Measurements from ENCODE around the gene RRAS2. TPM values are rescaled to one million over a fixed set of nuclear protein-coding genes. Genes with fewer than 3 reads are reported as not detected.
"Not testable (repeated sequence)": the region's sequence is repeated elsewhere in the genome, so short reads cannot be mapped to it uniquely, and the experiment has no call there.

RRAS2 gene
- total RNA-seq, 1 donor from 2014 or later, result 35.8 TPM

DNA sequence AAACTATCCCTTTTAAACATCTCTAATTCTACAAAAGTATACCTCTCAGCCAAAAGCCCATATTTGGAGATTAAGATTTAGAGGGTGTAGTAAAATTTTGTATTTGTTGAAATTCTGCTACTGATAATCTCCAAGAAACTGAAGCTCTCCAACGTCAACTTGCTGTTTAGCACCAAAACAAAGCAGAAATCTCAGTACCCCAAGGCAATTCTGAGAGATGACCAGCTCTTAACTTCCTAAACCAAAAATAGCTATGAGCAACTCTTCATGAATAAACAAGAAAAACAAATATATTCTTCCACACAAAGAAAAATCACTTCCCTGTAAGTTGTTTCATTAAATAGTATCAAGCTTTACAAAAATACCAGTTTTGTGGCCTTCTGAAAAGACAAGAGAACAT, 13.3 kb downstream of the RRAS2 start:
- peaks cover 7% of the 10 kb centered on the region for H3K9me3 ChIP-seq
- H3K36me3 ChIP-seq, result no peaks in the 10 kb centered on the region
- TF ChIP-seq CTCF (IDR thresholded peaks at IDR 0.05), result no peak
- no peak overlapping the region for H3K27ac ChIP-seq
- peaks cover 9% of the 10 kb centered on the region for H3K4me1 ChIP-seq
- intact Hi-C loops (cut with DNase I), result no loop called here
- H3K27me3 ChIP-seq (ENCODE audit: low read depth), result no peaks in the 10 kb centered on the region
- DNase-seq (no peak), ATAC-seq (no peak)
- H3K4me3 ChIP-seq, result no peak overlapping the region

- ATAC-seq; DNase-seq; H3K27me3 ChIP-seq (ENCODE audit: low read depth); H3K36me3 ChIP-seq; intact Hi-C loops (cut with DNase I); H3K4me1 ChIP-seq; H3K9me3 ChIP-seq; H3K4me3 ChIP-seq; H3K27ac ChIP-seq: not testable (repeated sequence)
These were observed 14.0 kb downstream of the RRAS2 start for GRCh38 chr11:14345016-14345415.

GRCh38 chr11:14342906-14343305, 16.1 kb downstream of the RRAS2 start:
- no peaks in the 10 kb centered on the region for H3K27me3 ChIP-seq (ENCODE audit: low read depth)
- no peaks in the 10 kb centered on the region for H3K36me3 ChIP-seq
- intact Hi-C loops (cut with DNase I), result no loop called here
- no peak overlapping the region for H3K27ac ChIP-seq
- H3K4me3 ChIP-seq, result no peak overlapping the region
- ATAC-seq, result no peak
- TF ChIP-seq CTCF (IDR thresholded peaks at IDR 0.05), result no peak
- peaks cover 7% of the 10 kb centered on the region for H3K9me3 ChIP-seq
- H3K4me1 ChIP-seq, result peaks cover 9% of the 10 kb centered on the region
- DNase-seq, result no peak

GRCh38 chr11:14341968-14342367, 17.0 kb downstream of the RRAS2 start:
- H3K9me3 ChIP-seq, result peaks cover 7% of the 10 kb centered on the region
- no peak for DNase-seq
- no peaks in the 10 kb centered on the region for H3K27me3 ChIP-seq (ENCODE audit: low read depth)
- H3K4me3 ChIP-seq, result no peak overlapping the region
- no peak for ATAC-seq
- peaks cover 9% of the 10 kb centered on the region for H3K4me1 ChIP-seq
- TF ChIP-seq CTCF (IDR thresholded peaks at IDR 0.05), result no peak
- intact Hi-C loops (cut with DNase I), result no loop called here
- no peak overlapping the region for H3K27ac ChIP-seq
- H3K36me3 ChIP-seq, result no peaks in the 10 kb centered on the region

DNA sequence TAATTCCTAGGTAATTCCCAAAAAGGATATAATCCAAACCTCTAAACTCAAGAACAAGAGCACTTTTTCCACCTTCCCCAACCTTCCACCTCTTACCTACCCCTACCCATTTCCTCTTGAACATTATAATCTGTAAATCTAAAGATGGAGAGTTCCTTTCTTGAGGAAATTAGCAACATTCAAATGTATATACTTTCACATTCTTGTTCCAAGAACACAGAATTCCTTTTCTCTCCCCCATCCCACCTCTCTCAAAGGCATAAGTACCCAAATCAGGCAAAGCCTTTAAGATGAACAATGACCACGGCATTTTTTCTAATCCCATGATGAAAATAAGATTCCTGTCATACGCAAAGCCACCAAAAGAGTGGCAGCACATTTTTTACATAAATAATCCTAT, 18.3 kb downstream of the RRAS2 start:
- no peak for ATAC-seq
- intact Hi-C loops (cut with DNase I), result no loop called here
- no peak for TF ChIP-seq CTCF (IDR thresholded peaks at IDR 0.05)

DNA sequence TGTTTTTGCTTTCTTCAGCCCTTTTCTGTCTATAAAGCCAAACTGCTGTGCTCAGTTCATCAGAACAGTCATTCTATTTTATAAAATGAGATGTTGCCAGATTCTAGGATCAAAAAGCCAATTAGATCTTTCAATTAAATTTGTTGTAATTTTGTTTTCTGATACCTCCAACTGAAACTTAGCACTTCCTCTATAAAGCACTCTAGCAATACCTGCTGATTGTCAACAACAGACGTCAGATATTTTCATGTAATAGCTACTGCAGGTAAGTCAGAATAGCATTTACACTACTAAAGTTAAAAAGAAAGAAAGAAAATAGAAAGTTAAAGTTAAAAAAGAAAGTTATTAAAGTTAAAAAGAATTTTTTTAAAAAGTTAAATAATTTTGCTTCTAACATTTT, 19.6 kb downstream of the RRAS2 start:
- Histone ChIP-seq H3K9me3 (no peaks in the 10 kb centered on the region), H3K4me1 (peaks cover 9% of the 10 kb centered on the region), H3K4me3 (no peak overlapping the region), H3K36me3 (no peaks in the 10 kb centered on the region), H3K27me3 (ENCODE audit: low read depth) (no peaks in the 10 kb centered on the region), H3K27ac (no peak overlapping the region)
- ATAC-seq (no peak), DNase-seq (no peak)
- intact Hi-C loops (cut with DNase I), result no loop called here
- TF ChIP-seq CTCF (IDR thresholded peaks at IDR 0.05), result no peak

More for the DNA sequence above, 18.3 kb downstream of the RRAS2 start:
- DNase-seq, result no peak
- H3K4me3 ChIP-seq, result no peak overlapping the region
- H3K27me3 ChIP-seq (ENCODE audit: low read depth), result no peaks in the 10 kb centered on the region
- peaks cover 9% of the 10 kb centered on the region for H3K4me1 ChIP-seq
- no peaks in the 10 kb centered on the region for H3K36me3 ChIP-seq
- H3K9me3 ChIP-seq, result no peaks in the 10 kb centered on the region
- no peak overlapping the region for H3K27ac ChIP-seq

Data from lower lobe of right lung (tissue), 2 donors.